Superior temporal gyrus (tissue), 1 donor: ENCODE data around the gene DDB1.

ENCODE experiments used
- DNase-seq: peaks from one replicate; pipeline ENCODE4 v3.0.0-alpha.2; 2016; ENCODE audit errors: extremely low spot score

Gene DDB1

GRCh38 chr11:61336171-61336935, 3.4 kb upstream of the DDB1 start:
- peak; percentile 73 for DNase-seq

GRCh38 chr11:61335355-61335710, 2.4 kb upstream of the DDB1 start:
- DNase-seq, result no peak

DNA sequence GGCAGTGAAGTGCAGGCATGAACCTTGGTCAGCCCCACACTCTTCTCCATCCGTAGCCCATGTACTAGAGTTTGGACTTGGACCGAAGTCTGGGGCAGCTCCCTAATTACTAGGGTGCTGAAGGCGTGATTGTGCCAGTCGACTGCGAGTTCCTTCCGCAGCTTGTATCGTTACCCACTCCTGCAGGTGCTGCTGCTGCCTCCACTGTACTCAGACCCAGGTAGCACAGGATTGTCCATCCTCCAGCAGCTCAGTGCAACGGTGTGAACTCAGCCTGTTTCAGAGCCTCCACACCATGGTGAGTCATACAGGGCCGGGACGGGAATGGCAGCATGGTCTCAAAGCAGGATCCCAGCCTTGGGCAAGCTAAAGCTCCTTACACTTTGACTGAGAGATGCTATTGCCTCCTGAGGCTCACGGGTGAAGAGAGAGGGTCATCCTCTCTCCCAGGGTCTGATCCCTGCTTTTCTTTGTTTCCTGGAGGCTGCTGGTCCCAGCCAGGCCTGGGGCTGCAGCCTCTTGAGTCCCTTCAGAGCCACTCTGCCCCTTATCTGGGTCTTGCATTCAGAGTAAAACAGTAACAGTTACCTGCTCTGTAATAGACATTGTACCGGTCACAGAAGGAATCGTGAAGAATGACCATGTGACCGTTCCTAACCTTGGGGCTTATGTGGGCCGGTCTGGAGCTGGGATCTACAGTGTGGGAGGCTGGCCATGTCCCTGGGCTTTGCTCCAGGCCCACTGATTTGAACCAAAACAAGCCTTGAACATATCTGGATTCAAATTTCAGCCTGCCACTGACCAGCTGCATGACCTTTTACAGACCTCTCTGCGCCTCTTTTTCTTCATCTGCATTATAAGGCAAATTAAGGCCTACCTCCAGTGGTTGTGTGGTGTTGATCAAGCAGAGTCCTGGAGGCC, 1.8 kb upstream of the DDB1 start:
- no peak for DNase-seq

DNA sequence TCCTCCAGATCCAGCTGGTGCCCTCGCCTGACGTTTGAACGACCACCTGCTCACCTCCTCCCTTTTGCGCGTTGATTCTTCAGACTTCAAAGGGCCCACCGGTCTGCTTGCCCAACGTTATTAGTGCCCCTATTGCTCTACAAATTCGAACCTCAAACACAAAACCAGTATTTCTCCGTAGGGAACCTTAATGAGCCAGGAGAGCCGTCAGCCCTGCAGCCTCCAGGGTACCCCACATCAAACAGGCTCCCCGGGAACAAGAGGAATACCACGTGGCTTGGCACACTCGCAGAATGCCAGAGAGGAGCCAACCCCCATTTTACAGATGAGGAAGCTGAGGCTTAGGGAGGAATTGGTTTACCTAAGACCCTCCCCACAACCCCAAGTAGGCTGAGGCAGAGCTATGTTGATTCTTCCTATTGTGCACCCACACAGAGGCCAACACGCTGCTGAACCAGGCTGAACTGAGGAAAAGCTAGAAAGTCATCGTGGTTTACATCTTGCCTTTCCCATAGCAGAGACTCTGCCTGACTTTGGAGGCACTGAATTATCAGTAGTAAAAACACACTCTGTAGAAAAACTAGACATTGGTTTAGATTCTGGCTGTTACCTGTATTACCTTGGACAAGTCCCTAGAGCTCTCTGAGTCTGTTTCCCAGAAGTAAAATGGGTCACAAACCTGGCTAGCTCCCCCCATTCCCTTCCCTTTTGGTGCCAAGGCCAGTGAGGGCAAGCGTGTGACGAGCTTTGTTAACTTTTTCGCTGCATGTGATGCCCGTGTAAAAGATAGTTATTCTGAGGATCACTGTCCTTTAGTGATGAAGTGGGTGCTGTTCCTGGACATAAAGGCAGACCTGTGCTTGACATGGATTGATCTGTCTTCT, 887 bp upstream of the DDB1 start:
- DNase-seq, result no peak

- DNase-seq, result no peak
Observed at GRCh38 chr11:61332281-61332796, 566 bp downstream of the DDB1 start.

- DNase-seq, result no peak
Observed at GRCh38 chr11:61331651-61332050, 1.3 kb downstream of the DDB1 start.

DNA sequence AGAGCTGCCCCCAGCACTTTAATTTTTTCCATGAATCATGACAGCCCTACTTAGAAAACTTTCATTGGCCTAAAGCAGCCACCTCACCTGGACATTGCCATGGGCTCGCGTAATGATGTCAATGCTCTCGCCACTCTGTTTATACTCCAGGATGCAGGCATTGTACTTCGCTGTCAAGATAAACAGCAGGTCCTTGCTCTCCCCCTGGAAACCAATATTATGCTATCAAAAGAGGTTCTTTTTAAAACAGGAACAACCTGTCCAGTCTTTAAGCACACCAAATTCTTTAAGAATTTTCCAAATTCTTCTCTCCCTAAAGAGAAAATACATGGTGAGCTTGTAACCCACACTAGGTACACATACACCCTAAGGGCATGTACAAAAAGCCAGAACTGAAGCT, 3.0 kb downstream of the DDB1 start:
- no peak for DNase-seq

DNA sequence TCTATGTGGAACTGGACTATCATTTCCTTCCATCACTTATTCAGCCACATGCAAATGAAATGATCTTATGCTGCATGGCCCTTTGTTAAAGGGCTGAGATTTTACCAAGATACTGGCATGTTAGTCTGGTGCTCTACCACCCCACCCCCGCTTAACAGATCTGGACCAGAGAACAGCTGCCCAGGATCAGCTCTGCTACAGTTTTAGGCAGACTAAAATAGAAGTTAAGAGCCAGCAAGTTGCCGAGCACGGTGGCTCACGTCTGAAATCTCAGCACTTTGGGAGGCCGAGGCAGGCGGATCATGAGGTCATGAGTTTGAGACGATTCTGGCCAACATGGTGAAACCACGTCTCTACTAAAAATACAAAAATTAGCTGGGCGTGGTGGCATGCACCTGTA, 4.6 kb downstream of the DDB1 start:
- no peak for DNase-seq

GRCh38 chr11:61327669-61328071, 5.2 kb downstream of the DDB1 start:
- no peak for DNase-seq

GRCh38 chr11:61325649-61326414, 7.1 kb downstream of the DDB1 start:
- DNase-seq, result no peak

DNA sequence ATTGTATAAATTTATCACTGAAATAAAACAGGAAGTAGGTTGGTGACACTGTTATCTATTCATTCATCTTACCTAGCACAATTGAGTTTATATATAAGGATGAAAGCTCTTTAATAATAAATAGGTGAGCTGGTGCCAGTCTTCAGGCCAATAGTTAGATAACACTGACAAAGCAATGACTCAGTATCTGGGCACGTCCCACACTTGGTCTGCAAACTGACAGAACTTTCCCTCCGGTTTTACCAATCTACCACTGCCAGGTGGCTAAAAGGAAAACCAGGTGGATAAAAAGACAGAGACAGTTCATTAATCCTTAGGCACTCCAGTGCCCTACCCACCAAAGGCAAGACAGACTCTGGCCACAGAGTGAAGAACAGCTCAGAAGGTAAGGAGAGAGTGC, 17.6 kb downstream of the DDB1 start:
- DNase-seq, result no peak

DNA sequence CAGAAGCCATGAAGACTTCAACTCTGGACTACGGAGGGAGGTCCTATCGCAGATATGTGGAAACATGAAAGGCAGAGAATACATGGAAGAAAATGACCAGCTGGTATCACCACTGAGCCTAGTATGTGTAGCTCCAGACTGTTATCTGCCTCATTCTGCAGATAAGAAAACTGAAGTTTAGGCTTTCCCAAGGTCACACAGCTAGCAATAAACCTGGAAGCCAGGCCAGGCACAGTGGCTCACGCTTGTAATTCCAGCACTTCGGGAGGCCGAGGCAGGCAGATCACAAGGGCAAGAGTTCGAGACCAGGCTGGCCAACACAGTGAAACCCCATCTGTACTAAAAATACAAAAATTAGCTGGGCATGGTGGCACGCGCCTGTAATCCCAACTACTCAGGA, 22.2 kb downstream of the DDB1 start:
- DNase-seq, result no peak

DNA sequence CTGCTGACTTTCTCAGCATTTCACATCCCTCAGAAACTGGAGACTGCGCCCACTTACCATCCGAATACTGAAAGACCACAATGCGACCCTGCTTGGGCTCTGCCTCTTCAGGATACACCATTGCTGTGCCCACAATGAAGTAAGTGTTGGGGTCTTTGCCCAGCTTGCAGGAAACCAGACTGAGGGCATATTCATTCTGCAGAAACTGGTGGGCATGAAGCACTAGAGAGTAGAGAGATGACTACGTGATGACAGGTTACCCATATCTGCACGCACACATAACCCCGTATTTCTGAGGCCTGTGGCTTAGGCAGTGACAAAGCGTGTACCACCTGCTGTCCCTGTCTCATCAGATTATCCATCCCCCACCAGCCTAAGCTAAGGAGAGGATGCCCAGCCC, 23.2 kb downstream of the DDB1 start:
- no peak for DNase-seq

DNA sequence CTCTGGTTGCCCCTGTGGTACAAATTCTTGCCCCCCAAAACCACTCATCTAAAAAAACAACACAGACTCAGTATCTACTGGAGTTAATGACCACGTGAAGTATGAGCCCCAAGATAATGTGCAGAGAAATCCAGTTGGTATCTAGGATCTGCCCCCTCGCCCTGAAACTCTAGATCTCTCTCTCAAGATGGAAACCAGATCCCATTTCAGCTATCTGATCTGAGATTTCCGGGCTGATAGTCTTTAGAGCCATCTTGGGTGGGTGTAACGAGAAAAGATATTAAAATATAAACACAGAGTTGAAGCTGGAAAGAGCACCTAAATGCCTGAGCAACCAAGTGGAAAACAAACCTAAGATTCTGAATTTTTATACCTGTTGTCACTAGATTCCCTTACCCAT, 23.8 kb downstream of the DDB1 start:
- no peak for DNase-seq

DNA sequence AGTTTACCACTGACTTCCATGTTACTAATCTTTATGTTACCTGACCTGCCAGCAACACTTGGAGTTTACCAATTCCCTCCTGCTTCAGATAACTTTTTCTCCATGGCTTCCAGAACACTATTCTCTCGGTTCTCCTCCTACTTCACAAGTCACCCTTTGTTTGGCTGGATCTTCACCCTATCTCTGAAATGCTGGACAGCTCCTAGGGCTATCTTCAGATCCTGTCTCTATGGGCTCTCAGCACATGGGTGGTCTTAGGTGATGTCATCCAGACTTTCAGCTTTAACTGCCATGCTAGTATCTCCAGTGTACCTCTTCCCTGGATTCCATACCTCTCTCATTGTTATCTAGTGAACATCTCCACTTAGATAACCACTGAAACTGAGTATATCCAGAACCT, 25.6 kb downstream of the DDB1 start:
- DNase-seq, result no peak

GRCh38 chr11:61306221-61306620, 26.7 kb downstream of the DDB1 start:
- DNase-seq, result no peak

DNA sequence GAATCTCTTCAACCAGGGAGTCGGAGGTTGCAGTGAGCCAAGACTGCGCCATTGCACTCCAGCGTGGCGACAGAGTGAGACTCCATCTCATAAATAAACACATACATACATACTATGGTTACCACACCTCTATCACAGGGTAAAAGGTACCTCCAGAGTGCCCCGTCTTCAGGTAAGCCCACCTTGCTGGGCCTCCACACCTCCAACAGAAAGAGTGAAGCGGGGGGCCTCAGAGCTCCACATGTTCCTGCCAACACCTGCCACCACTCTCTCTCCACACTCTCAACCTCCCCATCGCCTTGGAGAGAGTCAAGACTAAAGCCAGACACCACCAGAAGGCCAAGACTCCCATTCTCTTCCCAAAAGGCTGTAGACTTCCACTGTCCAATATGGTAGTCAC, 27.5 kb downstream of the DDB1 start:
- no peak for DNase-seq

DNA sequence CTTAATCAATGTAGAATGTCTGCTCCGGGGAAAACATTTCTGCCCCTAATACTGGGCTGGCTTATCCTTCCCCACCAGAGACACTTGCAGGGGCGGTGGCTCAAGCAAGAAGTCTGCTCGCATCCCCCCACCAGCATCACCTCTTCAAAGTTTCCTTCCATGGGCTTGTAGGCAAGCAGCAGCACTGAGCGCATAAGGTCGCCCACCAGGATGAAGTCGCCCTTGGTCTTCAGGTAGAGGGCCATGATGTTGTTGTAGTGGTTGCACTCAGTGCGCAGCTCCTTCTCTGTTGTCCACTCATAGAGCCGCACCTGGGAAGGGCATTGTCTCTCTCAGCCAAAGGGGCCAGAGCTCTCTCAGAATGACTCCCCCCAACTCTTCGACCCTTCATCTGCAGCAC, 29.2 kb downstream of the DDB1 start:
- no peak for DNase-seq

DNA sequence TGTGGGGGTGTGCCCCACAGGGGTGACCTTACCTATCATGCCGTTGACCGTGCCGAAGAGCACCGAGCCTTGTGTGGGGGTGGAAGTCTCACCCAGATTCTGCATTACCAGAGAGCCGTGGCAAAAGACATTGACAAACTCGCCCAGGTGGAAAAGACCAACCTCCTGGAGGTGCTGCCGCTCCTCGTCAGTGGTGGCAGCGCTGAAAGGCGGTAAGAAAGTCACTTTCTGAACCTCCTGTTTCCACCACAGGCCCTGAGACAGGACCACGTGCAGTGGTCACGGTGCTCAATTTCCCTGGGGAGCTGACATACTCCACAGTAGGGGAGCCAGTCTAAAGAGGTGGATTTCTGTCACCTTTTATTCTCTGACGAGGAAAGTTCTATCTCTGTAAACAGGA, 30.4 kb downstream of the DDB1 start:
- no peak for DNase-seq

GRCh38 chr11:61298663-61299244, 34.2 kb downstream of the DDB1 start:
- no peak for DNase-seq

- DNase-seq, result peak; percentile 59
Observed at GRCh38 chr11:61297746-61298145, 35.2 kb downstream of the DDB1 start.
